Measurements from ENCODE around the gene TAF12.
A peak's percentile ranks its signal among the peaks of the same experiment; 100 is the strongest.
"Not testable (repeated sequence)": the region's sequence is repeated elsewhere in the genome, so short reads cannot be mapped to it uniquely, and the experiment has no call there.

TAF12 gene

GRCh38 chr1:28591708-28592320 lies 51.1 kb downstream of the TAF12 start, which contains the start of gene RAB42:
Gene RAB42, plus strand, starts transcription at chr1:28592265. Its CDS starts 247 bp downstream, at chr1:28592512.
- DNase-seq (ENCODE audit: low read depth) = no peak
- peak within 1 kb of the TSS; percentile 13 for H3K4me3 ChIP-seq (ENCODE audit: low read length)
- TF ChIP-seq CTCF (IDR thresholded peaks at IDR 0.05; ENCODE audit: insufficient read depth, low read depth, low read length, missing control alignments) = no peak

GRCh38 chr1:28586585-28587391 lies 56.1 kb downstream of the TAF12 start:
- not testable (repeated sequence) for H3K4me3 ChIP-seq (ENCODE audit: low read length); DNase-seq (ENCODE audit: low read depth)

DNA sequence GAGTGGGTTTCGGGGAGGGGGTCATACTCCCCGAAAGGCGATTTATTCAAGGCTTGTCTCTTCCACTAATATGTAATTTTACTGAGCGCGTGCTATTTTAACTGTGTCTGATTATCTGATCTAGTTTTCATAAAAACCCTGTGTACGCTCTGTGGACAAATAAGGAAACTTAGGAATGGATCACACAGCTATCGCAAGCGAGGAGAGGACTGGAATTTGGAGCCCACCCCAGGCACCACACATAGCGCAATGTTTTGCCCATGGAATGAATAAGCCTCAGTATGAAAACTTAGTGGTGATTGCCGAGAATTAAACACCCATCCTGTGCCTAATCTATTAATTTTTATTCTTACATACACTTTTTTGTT lies 60.6 kb downstream of the TAF12 start:
- no peak for TF ChIP-seq CTCF (IDR thresholded peaks at IDR 0.05; ENCODE audit: insufficient read depth, low read depth, low read length, missing control alignments)
- DNase-seq (ENCODE audit: low read depth) = peak; percentile 38
- peak overlapping the region; percentile 98 for H3K4me3 ChIP-seq (ENCODE audit: low read length)

DNA sequence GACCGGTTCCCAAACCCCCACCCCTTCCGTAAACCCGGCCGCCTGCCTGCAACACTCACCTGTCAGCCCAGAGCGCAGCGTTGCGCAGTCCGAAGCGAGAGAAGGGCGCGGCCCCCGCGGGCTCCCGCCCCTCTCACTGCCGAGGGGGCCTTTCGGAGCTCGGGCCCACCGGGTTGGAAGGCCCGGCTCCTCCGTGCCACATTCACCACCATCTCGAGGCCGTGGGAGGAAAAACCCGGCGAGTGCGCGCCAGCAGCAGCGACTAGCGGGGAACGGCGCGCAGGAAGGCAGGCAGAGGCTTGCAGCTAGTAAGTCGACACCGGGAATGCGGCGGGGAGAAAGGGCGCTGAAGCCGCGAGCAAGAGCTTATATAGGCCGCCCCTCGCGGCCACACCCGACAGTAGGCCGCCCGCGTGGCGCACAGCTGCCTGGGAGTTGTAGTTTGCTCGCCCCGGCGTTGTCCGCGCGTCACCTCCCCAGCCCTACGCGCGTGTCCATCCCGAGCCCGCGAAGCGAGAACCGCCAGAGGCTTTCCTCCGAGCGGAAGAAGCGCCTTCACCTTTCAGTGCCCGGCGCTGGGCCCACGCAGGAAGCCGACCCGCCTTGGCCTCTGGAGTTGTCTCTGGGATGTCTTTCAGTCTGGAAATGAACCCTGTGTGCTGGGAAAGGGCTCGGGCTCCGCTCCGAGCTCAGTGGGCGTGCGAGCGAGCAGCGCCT lies 61.2 kb downstream of the TAF12 start:
- no peak for TF ChIP-seq CTCF (IDR thresholded peaks at IDR 0.05; ENCODE audit: insufficient read depth, low read depth, low read length, missing control alignments)
- H3K4me3 ChIP-seq (ENCODE audit: low read length) = peak overlapping the region; percentile 98

GRCh38 chr1:28580722-28581530 lies 61.9 kb downstream of the TAF12 start:
- TF ChIP-seq CTCF (IDR thresholded peaks at IDR 0.05; ENCODE audit: insufficient read depth, low read depth, low read length, missing control alignments) = peak; percentile 7
- DNase-seq (ENCODE audit: low read depth) = peak; percentile 51
- peak overlapping the region; percentile 98 for H3K4me3 ChIP-seq (ENCODE audit: low read length)

More for the DNA sequence above, 61.2 kb downstream of the TAF12 start:
- DNase-seq (ENCODE audit: low read depth) = peak; percentile 95

- DNase-seq (ENCODE audit: low read depth) = no peak
- H3K4me3 ChIP-seq (ENCODE audit: low read length) = no peak overlapping the region
- TF ChIP-seq CTCF (IDR thresholded peaks at IDR 0.05; ENCODE audit: insufficient read depth, low read depth, low read length, missing control alignments) = no peak
Measured at GRCh38 chr1:28579401-28579800, 63.5 kb downstream of the TAF12 start.

Measured in epithelial cell of esophagus (primary cell).